Stimulated activated CD8-positive, alpha-beta memory T cell treated with anti-CD3 and anti-CD28 coated beads, Interleukin-15, amount 100 ng/mL, for 4 hours (primary cell): Measurements from ENCODE around the gene FBRSL1.
"Not testable (repeated sequence)": the region's sequence is repeated elsewhere in the genome, so short reads cannot be mapped to it uniquely, and the experiment has no call there.

Experiments used
- DNase-seq, 2 donors: peaks; one replicate each; pipeline ENCODE4 v3.0.0-alpha.2; 2020; ENCODE audit warnings: low read depth in 2 of 2

The FBRSL1 gene

GRCh38 chr12:132453361-132454192 lies 36.4 kb upstream of the FBRSL1 start:
- DNase-seq = no peak

GRCh38 chr12:132454193-132454932 lies 35.6 kb upstream of the FBRSL1 start:
- DNase-seq = no peak

- no peak for DNase-seq
These were observed 35.0 kb upstream of the FBRSL1 start for GRCh38 chr12:132454933-132455418.

GRCh38 chr12:132455565-132455964 lies 34.4 kb upstream of the FBRSL1 start:
- no peak for DNase-seq

GRCh38 chr12:132456186-132456943 lies 33.6 kb upstream of the FBRSL1 start:
- no peak for DNase-seq

GRCh38 chr12:132456944-132457495 lies 32.9 kb upstream of the FBRSL1 start:
- DNase-seq = no peak

GRCh38 chr12:132458441-132458840 lies 31.5 kb upstream of the FBRSL1 start:
- no peak for DNase-seq

- no peak for DNase-seq
These were observed 30.9 kb upstream of the FBRSL1 start for GRCh38 chr12:132458846-132459641.

- no peak for DNase-seq
These were observed 29.4 kb upstream of the FBRSL1 start for GRCh38 chr12:132460571-132460970.

GRCh38 chr12:132461526-132461925 lies 28.4 kb upstream of the FBRSL1 start:
- no peak for DNase-seq

- no peak for DNase-seq
These were observed 27.2 kb upstream of the FBRSL1 start for GRCh38 chr12:132462788-132463187.

GRCh38 chr12:132463284-132463924 lies 26.5 kb upstream of the FBRSL1 start:
- DNase-seq = not testable (repeated sequence)

- not testable (repeated sequence) for DNase-seq
These were observed 25.6 kb upstream of the FBRSL1 start for GRCh38 chr12:132464304-132464703.

GRCh38 chr12:132464820-132465219 lies 25.1 kb upstream of the FBRSL1 start:
- DNase-seq = no peak

- no peak for DNase-seq
These were observed 24.4 kb upstream of the FBRSL1 start for GRCh38 chr12:132465269-132466190.

- no peak for DNase-seq
These were observed 23.4 kb upstream of the FBRSL1 start for GRCh38 chr12:132466241-132467201.

GRCh38 chr12:132467511-132467910 lies 22.4 kb upstream of the FBRSL1 start:
- no peak for DNase-seq

- DNase-seq = no peak
These were observed 20.5 kb upstream of the FBRSL1 start for GRCh38 chr12:132469423-132469822.
